ENCODE results near the gene NBPF11. TPM values are rescaled to one million over a fixed set of nuclear protein-coding genes. Genes with fewer than 3 reads are reported as not detected.
"Not testable (repeated sequence)": the region's sequence is repeated elsewhere in the genome, so short reads cannot be mapped to it uniquely, and the experiment has no call there.

NBPF11 gene
- total and polyA plus RNA-seq, 2 donors (not counting 1 experiment from before 2014, with no cell fraction given), result 5.6 to 8.8 TPM

DNA sequence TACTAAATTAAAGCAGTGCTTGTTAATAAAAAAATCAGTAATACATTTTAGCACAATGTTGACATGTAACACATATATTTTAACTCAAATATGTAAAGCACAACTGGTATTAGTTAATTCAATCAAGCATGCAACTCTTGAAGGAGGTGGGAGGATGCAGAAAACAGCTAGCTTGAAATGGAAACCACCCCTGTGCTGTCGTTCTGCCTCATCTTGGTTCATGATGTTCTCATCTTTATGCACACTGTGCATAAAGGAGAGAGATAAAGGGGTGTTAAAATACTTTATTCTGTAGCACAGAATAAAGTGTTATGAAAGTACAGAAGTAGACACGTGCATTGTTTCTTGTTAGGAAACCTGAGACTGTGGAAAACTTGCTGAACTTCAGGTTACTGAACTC is 23.3 kb upstream of the NBPF11 start:
- H3K9ac ChIP-seq (ENCODE audit: insufficient read depth, low read length); H3K27me3 ChIP-seq (ENCODE audit: control insufficient read depth, insufficient read depth, low read length); H3K4me1 ChIP-seq (ENCODE audit: control insufficient read depth, extremely low read depth, insufficient read depth, low read length); H4K20me1 ChIP-seq (ENCODE audit: control insufficient read depth, extremely low read depth, insufficient read depth, low read length); H3K9me3 ChIP-seq (ENCODE audit: control insufficient read depth, insufficient read depth, low read depth, low read length); H3K79me2 ChIP-seq (ENCODE audit: control insufficient read depth, insufficient read depth, low read length); H3K27ac ChIP-seq (ENCODE audit: insufficient read depth, low read length); H2AFZ ChIP-seq (ENCODE audit: low read length); H3K36me3 ChIP-seq (ENCODE audit: control insufficient read depth, insufficient read depth, low read length); H3K4me3 ChIP-seq (replicated peaks in 1 of 4; ENCODE audit: control extremely low read depth in 1 of 4, insufficient read depth in 1 of 4, low read depth in 3 of 4, low read length in 4 of 4); DNase-seq (ENCODE audit: low read depth in 2 of 2); H3K4me2 ChIP-seq (ENCODE audit: extremely low read depth, insufficient read depth, low read length): not testable (repeated sequence)

DNA sequence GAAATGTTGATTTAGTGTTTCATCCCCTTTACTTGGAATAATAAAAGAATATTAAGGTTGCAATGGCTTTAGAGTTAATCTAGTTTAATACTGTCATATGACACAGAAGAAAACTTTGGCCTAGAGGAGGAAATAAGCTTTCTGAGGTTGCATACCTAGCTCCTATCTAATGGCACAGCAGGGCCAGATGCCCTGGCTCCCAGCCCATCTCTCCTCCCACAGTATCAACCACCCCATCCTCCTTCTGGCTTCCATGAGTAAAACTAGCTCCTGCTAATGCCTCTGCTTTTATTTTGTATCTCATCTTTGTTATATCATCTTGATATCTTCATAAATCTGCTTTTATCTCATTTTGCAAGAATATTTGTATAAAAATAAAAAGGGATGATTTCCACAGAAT is 19.9 kb upstream of the NBPF11 start:
- not testable (repeated sequence) for H3K9me3 ChIP-seq (ENCODE audit: control insufficient read depth, insufficient read depth, low read depth, low read length); H3K27me3 ChIP-seq (ENCODE audit: control insufficient read depth, insufficient read depth, low read length); H3K4me2 ChIP-seq (ENCODE audit: extremely low read depth, insufficient read depth, low read length); H2AFZ ChIP-seq (ENCODE audit: low read length); H3K36me3 ChIP-seq (ENCODE audit: control insufficient read depth, insufficient read depth, low read length); H3K4me1 ChIP-seq (ENCODE audit: control insufficient read depth, extremely low read depth, insufficient read depth, low read length); H3K79me2 ChIP-seq (ENCODE audit: control insufficient read depth, insufficient read depth, low read length); H3K27ac ChIP-seq (ENCODE audit: insufficient read depth, low read length); DNase-seq (ENCODE audit: low read depth in 2 of 2); H4K20me1 ChIP-seq (ENCODE audit: control insufficient read depth, extremely low read depth, insufficient read depth, low read length); H3K9ac ChIP-seq (ENCODE audit: insufficient read depth, low read length); H3K4me3 ChIP-seq (replicated peaks in 1 of 4; ENCODE audit: control extremely low read depth in 1 of 4, insufficient read depth in 1 of 4, low read depth in 3 of 4, low read length in 4 of 4)

GRCh38 chr1:148166558-148167492 is 14.7 kb upstream of the NBPF11 start:
- Histone ChIP-seq H3K4me3 (replicated peaks in 1 of 4; ENCODE audit: control extremely low read depth in 1 of 4, insufficient read depth in 1 of 4, low read depth in 3 of 4, low read length in 4 of 4) (no peak overlapping the region), H3K27ac (ENCODE audit: insufficient read depth, low read length) (no peak overlapping the region), H3K79me2 (ENCODE audit: control insufficient read depth, insufficient read depth, low read length) (no peaks in the 10 kb centered on the region), H2AFZ (ENCODE audit: low read length) (no peak overlapping the region), H3K27me3 (ENCODE audit: control insufficient read depth, insufficient read depth, low read length) (peaks cover 7% of the 10 kb centered on the region), H3K4me2 (ENCODE audit: extremely low read depth, insufficient read depth, low read length) (no peak overlapping the region), H3K36me3 (ENCODE audit: control insufficient read depth, insufficient read depth, low read length) (no peaks in the 10 kb centered on the region), H3K9me3 (ENCODE audit: control insufficient read depth, insufficient read depth, low read depth, low read length) (no peaks in the 10 kb centered on the region), H3K4me1 (ENCODE audit: control insufficient read depth, extremely low read depth, insufficient read depth, low read length) (no peaks in the 10 kb centered on the region), H3K9ac (ENCODE audit: insufficient read depth, low read length) (no peak overlapping the region), H4K20me1 (ENCODE audit: control insufficient read depth, extremely low read depth, insufficient read depth, low read length) (no peaks in the 10 kb centered on the region)
- no peak for DNase-seq (ENCODE audit: low read depth in 2 of 2)
- TF ChIP-seq, protein P1, sequence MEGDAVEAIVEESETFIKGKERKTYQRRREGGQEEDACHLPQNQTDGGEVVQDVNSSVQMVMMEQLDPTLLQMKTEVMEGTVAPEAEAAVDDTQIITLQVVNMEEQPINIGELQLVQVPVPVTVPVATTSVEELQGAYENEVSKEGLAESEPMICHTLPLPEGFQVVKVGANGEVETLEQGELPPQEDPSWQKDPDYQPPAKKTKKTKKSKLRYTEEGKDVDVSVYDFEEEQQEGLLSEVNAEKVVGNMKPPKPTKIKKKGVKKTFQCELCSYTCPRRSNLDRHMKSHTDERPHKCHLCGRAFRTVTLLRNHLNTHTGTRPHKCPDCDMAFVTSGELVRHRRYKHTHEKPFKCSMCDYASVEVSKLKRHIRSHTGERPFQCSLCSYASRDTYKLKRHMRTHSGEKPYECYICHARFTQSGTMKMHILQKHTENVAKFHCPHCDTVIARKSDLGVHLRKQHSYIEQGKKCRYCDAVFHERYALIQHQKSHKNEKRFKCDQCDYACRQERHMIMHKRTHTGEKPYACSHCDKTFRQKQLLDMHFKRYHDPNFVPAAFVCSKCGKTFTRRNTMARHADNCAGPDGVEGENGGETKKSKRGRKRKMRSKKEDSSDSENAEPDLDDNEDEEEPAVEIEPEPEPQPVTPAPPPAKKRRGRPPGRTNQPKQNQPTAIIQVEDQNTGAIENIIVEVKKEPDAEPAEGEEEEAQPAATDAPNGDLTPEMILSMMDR (conservative IDR thresholded peaks at IDR 0.05 in 1 of 2, IDR thresholded peaks at IDR 0.05 in 1 of 2; ENCODE audit: low read depth in 1 of 2, low read length in 2 of 2), result no peak
- TF ChIP-seq EZH2 (IDR thresholded peaks at IDR 0.05; ENCODE audit: low read length, missing control alignments), result no peak

DNA sequence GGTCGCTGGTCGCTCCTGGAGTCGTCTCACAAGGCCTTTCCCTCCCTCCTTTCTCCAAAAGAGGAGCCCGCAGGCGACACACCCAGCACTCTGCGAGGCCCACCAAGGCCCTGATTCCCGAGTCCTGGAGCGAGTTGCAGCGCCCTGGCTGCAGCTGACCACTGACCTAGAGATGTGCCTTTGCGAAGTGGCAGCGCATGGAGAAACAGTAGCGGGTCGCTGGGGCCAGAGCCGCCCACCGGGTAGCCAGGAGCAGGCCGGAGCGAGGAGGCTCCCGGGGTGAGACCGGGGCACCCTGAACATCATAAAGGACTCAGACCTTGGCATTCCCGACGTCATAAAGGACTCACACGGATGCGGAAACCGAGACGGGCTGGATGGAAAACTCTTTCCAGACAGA is 10.3 kb upstream of the NBPF11 start:
- Histone ChIP-seq H3K9ac (ENCODE audit: insufficient read depth, low read length) (no peak overlapping the region), H3K27me3 (ENCODE audit: control insufficient read depth, insufficient read depth, low read length) (peaks cover 39% of the 10 kb centered on the region), H3K4me3 (replicated peaks in 1 of 4; ENCODE audit: control extremely low read depth in 1 of 4, insufficient read depth in 1 of 4, low read depth in 3 of 4, low read length in 4 of 4) (no peak overlapping the region), H3K27ac (ENCODE audit: insufficient read depth, low read length) (no peak overlapping the region), H3K36me3 (ENCODE audit: control insufficient read depth, insufficient read depth, low read length) (no peaks in the 10 kb centered on the region), H3K4me1 (ENCODE audit: control insufficient read depth, extremely low read depth, insufficient read depth, low read length) (no peaks in the 10 kb centered on the region), H4K20me1 (ENCODE audit: control insufficient read depth, extremely low read depth, insufficient read depth, low read length) (no peaks in the 10 kb centered on the region), H3K79me2 (ENCODE audit: control insufficient read depth, insufficient read depth, low read length) (no peaks in the 10 kb centered on the region), H3K4me2 (ENCODE audit: extremely low read depth, insufficient read depth, low read length) (no peak overlapping the region), H3K9me3 (ENCODE audit: control insufficient read depth, insufficient read depth, low read depth, low read length) (no peaks in the 10 kb centered on the region), H2AFZ (ENCODE audit: low read length) (no peak overlapping the region)
- TF ChIP-seq, protein P1 (conservative IDR thresholded peaks at IDR 0.05 in 1 of 2, IDR thresholded peaks at IDR 0.05 in 1 of 2; ENCODE audit: low read depth in 1 of 2, low read length in 2 of 2), result no peak
- no peak for TF ChIP-seq EZH2 (IDR thresholded peaks at IDR 0.05; ENCODE audit: low read length, missing control alignments)
- no peak for DNase-seq (ENCODE audit: low read depth in 2 of 2)
